Subcutaneous abdominal adipose tissue (tissue), 5 donors: ENCODE measurements around the gene TADA2B.
"Not testable (repeated sequence)": the region's sequence is repeated elsewhere in the genome, so short reads cannot be mapped to it uniquely, and the experiment has no call there.

Experiments used
- H3K27ac ChIP-seq: one replicate; pipeline ENCODE4 v1.7.0; 2013; ENCODE audit warnings: low read depth, mild to moderate bottlenecking, inconsistent platforms, low read length, moderate library complexity
- H3K27me3 ChIP-seq, 5 donors: one replicate each; pipeline ENCODE4 v1.7.0; 2013; ENCODE audit warnings: low read length in 5 of 5, inconsistent platforms in 1 of 5; ENCODE audit not compliant: control insufficient read depth in 5 of 5, insufficient read depth in 4 of 5
- H3K36me3 ChIP-seq, 5 donors: one replicate each; pipeline ENCODE4 v1.7.0; 2013; ENCODE audit warnings: low read length in 5 of 5; ENCODE audit not compliant: control insufficient read depth in 5 of 5, insufficient read depth in 5 of 5
- H3K4me1 ChIP-seq, 5 donors: one replicate each; pipeline ENCODE4 v1.7.0; 2013; ENCODE audit warnings: low read length in 5 of 5, mild to moderate bottlenecking in 3 of 5, moderate library complexity in 1 of 5; ENCODE audit not compliant: control insufficient read depth in 5 of 5, insufficient read depth in 5 of 5
- H3K4me3 ChIP-seq, 5 donors: one replicate each; pipeline ENCODE4 v1.7.0; 2013; ENCODE audit warnings: low read length in 5 of 5, low read depth in 1 of 5
- H3K9ac ChIP-seq, 5 donors: one replicate each; pipeline ENCODE4 v1.7.0; 2013; ENCODE audit warnings: low read length in 5 of 5, mild to moderate bottlenecking in 4 of 5, moderate library complexity in 3 of 5
- H3K9me3 ChIP-seq, 5 donors: one replicate each; pipeline ENCODE4 v1.7.0; 2013; ENCODE audit warnings: low read length in 5 of 5; ENCODE audit not compliant: control insufficient read depth in 5 of 5
- donor health status: healthy.
- donor health status: healthy.
- donor health status: healthy.
- donor health status: healthy.
- donor health status: healthy.

The TADA2B gene

DNA sequence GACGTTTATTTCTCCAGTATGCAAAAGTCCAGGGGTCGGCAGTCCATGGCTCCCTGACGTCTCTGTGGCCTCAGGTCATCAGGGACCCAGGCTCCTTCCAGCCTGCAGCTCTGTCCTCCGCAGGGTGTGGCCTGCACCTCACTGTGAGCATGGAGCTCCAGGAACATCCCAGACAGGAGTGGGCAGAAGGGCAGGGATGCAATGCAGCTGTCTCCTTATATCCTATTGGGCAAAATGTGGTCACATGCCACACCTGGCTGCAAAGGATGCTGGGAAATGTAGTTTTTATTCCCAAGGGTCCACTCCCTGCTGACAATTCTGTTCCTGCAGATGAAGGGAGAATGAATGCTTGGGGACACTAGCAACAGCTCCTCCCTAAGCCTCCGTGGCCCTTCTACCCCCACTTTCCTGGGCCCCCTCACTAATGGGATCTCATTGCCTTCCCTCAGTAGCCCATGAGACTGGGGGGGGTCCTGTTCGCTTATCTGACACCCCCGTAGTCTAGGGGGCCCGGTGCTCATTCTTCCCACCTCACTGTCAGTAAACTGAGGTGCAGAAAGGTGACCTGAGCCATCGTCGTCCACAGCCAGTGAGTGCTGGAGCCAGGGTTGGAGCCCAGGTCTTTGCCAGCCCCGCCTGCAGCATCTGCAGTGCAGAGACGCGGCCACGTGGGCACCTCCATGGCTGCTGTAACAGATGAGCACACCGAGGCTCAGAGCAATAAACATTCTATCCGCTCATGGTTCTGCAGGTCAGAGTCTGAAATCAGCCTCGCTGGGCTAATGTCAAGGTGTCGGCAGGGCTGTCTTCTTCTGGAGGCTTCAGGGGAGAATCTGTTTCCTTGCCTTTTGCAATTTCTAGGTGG is 30.6 kb downstream of the TADA2B start:
- no peak overlapping the region for H3K4me3 ChIP-seq
- H3K9me3 ChIP-seq: no peaks in the 10 kb centered on the region
- no peak overlapping the region for H3K27ac ChIP-seq
- H3K27me3 ChIP-seq: peaks cover 0 to 2% (median 0%) of the 10 kb centered on the region in 5 donors
- H3K4me1 ChIP-seq: peaks cover 2 to 9% (median 7%) of the 10 kb centered on the region in 5 donors
- no peak overlapping the region for H3K9ac ChIP-seq
- H3K36me3 ChIP-seq: no peaks in the 10 kb centered on the region

DNA sequence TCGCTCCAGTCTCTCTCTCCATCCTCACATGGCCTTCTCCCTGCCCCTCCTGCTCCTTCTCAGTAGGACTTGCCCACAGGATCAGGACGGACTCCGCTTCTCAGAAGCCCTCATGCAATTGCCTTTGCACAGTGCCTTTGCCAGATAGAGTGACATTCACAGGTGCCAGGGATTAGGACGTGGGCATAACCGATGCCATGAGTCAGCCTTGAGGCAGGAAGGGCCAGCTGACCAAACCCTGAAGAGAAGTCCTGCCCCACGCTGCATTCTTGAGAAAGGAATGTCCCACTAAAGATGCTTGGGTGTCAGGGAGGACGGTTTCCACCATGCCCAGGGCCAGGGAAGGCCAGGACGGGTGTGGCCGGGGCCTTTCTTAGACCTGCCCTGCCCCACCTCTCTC is 31.3 kb downstream of the TADA2B start:
- Histone ChIP-seq H3K27ac (no peak overlapping the region), H3K4me1 (peaks cover 0 to 5% (median 2%) of the 10 kb centered on the region in 5 donors), H3K27me3 (peaks cover 0 to 2% (median 0%) of the 10 kb centered on the region in 5 donors), H3K9ac (no peak overlapping the region), H3K36me3 (no peaks in the 10 kb centered on the region), H3K9me3 (no peaks in the 10 kb centered on the region), H3K4me3 (no peak overlapping the region)

DNA sequence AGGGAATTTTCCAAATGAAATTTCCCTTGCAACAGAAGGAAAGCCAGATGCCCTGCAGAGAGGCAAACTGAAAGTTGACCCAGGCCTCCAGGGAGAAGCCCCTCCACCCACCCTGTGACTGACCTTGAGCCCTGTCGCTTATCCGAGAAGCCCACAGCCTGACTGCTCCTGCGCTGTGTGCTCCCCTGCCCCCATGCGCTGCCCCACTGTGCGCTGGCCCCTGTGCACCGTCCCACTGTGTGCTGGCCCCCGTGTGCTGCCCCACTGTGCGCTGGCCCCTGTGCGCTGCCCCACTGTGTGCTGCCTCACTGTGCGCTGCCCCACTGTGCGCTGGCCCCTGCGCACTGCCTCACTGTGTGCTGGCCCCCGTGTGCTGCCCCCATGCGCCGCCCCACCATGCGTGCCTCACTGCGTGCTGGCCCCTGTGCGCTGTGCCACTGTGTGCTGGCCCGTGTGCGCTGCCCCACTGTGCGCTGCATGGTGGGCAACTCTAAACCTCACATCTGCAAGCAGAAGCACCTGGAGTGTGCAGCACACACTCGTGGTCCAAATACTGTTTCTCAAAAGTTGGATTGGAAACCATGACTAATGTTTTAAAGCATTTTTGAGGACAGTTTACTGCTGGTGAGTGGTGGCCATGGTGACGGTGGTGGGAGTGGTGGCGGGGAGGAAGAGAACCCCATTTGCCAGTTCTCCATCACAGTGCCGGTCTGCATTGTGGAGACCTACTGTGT is 33.0 kb downstream of the TADA2B start:
- no peak overlapping the region for H3K9ac ChIP-seq
- no peaks in the 10 kb centered on the region for H3K36me3 ChIP-seq
- no peak overlapping the region for H3K27ac ChIP-seq
- H3K4me1 ChIP-seq: no peaks in the 10 kb centered on the region
- no peak overlapping the region for H3K4me3 ChIP-seq
- H3K27me3 ChIP-seq: peaks cover 0 to 2% (median 0%) of the 10 kb centered on the region in 5 donors
- H3K9me3 ChIP-seq: no peaks in the 10 kb centered on the region

DNA sequence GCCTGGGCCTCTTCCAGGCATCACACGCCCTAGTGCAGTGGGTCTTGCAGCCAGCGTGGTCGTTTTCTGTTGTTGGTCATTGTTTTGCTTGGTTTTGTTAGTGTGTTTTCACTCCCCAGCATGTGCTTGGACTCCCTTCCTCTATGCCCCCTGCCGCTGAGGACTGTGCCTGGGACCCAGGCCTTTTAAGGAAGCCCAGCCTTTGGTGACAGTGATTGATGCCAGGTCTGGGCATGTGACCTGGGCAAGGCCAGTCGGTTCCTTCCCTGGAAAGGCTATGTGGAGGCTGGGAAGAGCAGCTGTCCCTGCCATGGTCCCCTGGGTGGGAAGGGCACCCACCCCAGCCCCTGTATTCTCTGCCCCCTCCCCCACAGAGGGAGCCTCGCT is 33.5 kb downstream of the TADA2B start:
- no peaks in the 10 kb centered on the region for H3K4me1 ChIP-seq
- no peak overlapping the region for H3K9ac ChIP-seq
- no peaks in the 10 kb centered on the region for H3K27me3 ChIP-seq
- H3K36me3 ChIP-seq: no peaks in the 10 kb centered on the region
- no peaks in the 10 kb centered on the region for H3K9me3 ChIP-seq
- H3K4me3 ChIP-seq: no peak overlapping the region
- no peak overlapping the region for H3K27ac ChIP-seq

DNA sequence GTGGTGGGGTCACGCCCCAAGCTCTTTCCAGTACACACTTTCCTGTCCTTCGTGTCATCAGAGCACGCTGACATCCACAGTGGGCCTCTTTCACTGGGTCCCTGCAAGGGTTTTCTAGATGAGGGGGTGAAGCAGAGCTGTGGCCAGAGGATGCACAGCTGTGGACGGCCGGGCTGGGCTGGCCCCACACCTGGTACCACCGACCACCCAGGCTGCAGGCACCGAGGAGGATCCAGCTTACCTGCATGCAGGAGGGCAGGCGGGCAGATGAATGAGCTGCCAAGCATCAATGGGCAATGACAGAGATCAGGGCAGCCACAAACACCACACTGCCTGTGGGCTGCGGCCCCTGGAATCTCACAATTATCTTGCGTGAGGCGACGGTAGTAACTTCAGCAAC is 34.2 kb downstream of the TADA2B start:
- H3K27me3 ChIP-seq: no peaks in the 10 kb centered on the region
- H3K36me3 ChIP-seq: no peaks in the 10 kb centered on the region
- H3K9me3 ChIP-seq: no peaks in the 10 kb centered on the region
- no peak overlapping the region for H3K9ac ChIP-seq
- no peaks in the 10 kb centered on the region for H3K4me1 ChIP-seq
- H3K4me3 ChIP-seq: no peak overlapping the region
- H3K27ac ChIP-seq: no peak overlapping the region

DNA sequence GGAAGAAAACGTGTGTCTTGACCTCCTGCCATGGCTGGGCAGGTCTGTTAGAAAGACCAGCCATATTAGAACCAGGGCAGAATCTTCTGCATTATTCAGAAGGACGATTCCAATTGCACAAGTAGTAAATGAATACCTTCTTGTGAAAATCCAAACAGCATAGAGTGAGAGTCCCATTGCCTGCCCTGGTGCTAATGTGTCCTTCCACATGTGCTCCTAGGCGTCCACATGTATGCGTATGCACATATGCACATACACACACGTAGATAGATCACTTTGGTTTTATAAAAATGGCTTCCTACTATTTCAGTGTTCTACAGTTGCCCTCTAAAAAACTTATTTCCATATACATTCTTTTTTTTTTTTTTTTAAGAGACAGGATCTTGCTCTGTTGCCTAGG is 34.9 kb downstream of the TADA2B start:
- Histone ChIP-seq H3K9ac (no peak overlapping the region), H3K9me3 (no peaks in the 10 kb centered on the region), H3K36me3 (no peaks in the 10 kb centered on the region), H3K4me1 (no peaks in the 10 kb centered on the region), H3K4me3 (no peak overlapping the region), H3K27ac (no peak overlapping the region), H3K27me3 (peaks cover 0 to under 1% (median 0%) of the 10 kb centered on the region in 5 donors)

DNA sequence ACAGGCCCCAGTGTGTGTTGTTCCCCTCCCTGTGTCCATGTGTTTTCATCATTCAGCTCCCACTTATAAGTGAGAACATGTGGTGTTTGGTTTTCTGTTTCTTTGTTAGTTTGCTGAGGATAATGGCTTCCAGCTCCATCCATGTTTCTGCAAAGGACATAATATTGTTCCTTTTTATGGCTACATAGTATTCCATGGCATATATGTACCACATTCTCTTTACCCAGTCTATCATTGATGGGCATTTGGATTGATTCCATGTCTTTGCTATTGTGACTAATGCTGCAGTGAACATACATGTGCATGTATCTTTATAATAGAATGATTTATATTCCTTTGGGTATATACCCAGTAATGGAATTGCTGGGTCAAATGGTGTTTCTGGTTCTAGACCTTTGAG is 36.3 kb downstream of the TADA2B start:
- H3K4me3 ChIP-seq, H3K9ac ChIP-seq, H3K36me3 ChIP-seq, H3K4me1 ChIP-seq, H3K27ac ChIP-seq, H3K9me3 ChIP-seq: not testable (repeated sequence)
- H3K27me3 ChIP-seq: peaks cover 2 to 14% (median 11%) of the 10 kb centered on the region in 5 donors

DNA sequence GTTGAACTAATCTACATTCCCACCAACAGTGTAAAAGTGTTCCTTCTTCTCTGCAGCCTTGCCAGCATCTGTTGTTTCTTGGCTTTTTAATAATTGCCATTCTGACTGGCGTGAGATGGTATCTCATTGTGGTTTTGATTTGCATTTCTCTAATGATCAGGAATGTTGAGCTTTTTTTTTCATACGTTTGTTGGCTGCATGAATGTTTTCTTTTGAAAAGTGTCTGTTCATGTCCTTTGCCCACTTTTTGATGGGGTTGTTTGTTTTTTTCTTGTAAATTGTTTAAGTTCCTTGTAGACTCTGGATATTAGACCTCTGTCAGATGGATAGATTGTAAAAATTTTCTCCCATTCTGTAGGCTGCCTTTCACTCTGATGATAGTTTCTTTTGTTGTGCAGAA is 36.7 kb downstream of the TADA2B start:
- H3K4me1 ChIP-seq, H3K27ac ChIP-seq, H3K36me3 ChIP-seq, H3K4me3 ChIP-seq, H3K9me3 ChIP-seq, H3K9ac ChIP-seq: not testable (repeated sequence)
- peaks cover 2 to 18% (median 11%) of the 10 kb centered on the region in 5 donors for H3K27me3 ChIP-seq

DNA sequence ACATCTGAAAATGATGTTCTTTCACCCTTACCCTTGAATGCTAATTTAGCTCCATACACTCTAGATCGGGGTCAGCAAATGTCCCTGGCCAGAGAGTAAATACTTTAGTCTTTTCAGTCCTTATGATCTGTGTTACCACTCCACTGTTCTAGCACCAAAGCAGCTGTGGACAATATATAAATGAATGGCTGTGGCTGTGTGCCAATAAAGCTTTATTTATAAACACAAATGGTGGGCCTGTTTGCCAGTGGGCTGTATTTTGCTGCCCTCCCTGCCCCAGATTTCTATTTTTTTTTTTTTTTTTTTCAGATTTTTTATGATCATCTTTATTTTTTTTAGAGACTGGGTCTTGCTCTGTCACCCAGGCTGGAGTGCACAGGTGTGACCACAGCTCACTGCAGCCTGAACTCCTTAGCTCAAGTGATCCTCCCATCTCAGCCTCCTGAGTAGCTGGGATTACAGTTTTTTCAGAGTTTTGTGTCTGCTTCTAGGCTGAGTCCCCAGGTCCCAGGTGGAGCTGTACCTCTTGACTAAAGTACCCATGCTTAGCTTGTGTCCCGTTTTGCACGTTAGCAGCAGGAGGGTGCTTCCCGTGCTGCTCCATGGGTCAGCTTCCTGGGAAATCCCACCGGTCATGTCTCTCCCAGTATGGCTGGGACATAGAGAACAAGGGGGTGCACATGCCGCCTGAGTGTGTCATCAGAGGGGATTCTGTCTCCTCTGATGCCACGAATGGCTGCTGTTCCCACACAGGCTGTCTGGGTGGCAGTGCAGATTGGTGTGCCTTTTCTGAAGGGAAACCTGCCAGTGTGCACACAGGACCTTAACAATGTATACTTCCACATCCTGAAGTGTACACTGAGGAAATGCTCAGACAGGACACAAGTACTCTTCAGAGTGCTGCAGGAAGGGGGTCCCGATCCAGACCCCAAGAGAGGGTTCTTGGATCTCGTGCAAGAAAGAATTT is 40.7 kb downstream of the TADA2B start:
- H3K4me3 ChIP-seq: peak overlapping the region in 3 of 5 donors; percentile 4 to 42 (median 28)
- H3K4me1 ChIP-seq: no peaks in the 10 kb centered on the region
- no peak overlapping the region for H3K9ac ChIP-seq
- peaks cover 0 to 4% (median 0%) of the 10 kb centered on the region in 5 donors for H3K9me3 ChIP-seq
- H3K27ac ChIP-seq: no peak overlapping the region
- H3K36me3 ChIP-seq: no peaks in the 10 kb centered on the region
- H3K27me3 ChIP-seq: peaks cover 2 to 18% (median 11%) of the 10 kb centered on the region in 5 donors
